Measurements from ENCODE around the gene CDK5RAP2. TPM values are rescaled to one million over a fixed set of nuclear protein-coding genes. Genes with fewer than 3 reads are reported as not detected.

The CDK5RAP2 gene
- total RNA-seq, 1 experiment from 2014 or later: 56.4 TPM

DNA sequence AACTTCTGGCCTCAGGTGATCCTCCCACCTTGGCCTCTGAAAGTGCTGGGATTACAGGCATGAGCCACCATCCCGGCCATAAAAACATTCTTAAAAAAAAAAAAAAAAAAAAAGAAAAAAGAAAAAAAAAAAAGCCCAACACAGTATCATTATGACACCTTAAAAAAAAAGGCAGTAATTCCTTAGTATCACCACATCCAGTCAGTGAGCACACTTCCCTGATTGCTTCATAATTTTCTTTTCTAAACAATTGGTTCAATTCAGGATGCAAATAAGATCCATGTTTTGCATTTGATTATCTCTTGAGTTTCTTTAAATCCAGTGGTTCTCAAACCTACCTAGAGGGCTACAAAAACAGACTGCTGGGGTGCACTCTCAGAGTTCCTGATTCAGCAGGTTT, 182.5 kb downstream of the CDK5RAP2 start:
- H2BK20ac ChIP-seq (ENCODE audit: low read depth, low read length, poor library complexity, severe bottlenecking): no peak overlapping the region
- no peak overlapping the region for H3K27ac ChIP-seq (ENCODE audit: insufficient read length, low read depth, low read length)
- H2BK15ac ChIP-seq (ENCODE audit: low read depth, low read length): no peak overlapping the region
- H3K4me1 ChIP-seq (ENCODE audit: insufficient read depth, low read length): no peaks in the 10 kb centered on the region
- H3K27ac Mint-ChIP-seq: 0 out of 7 replicates have a peak overlapping the region, but pooled peaks of 2 of the 3 experiments have one; percentile 10 to 44
- no peak overlapping the region for H2AK5ac ChIP-seq (ENCODE audit: insufficient read length, low read length)
- H3T11ph ChIP-seq (ENCODE audit: low read length): no peak overlapping the region
- no peaks in the 10 kb centered on the region for H3K79me1 ChIP-seq (ENCODE audit: insufficient read depth, low read depth, low read length, poor library complexity, severe bottlenecking)
- H2AFZ ChIP-seq (ENCODE audit: low read length): no peak overlapping the region
- TF ChIP-seq, protein P1, sequence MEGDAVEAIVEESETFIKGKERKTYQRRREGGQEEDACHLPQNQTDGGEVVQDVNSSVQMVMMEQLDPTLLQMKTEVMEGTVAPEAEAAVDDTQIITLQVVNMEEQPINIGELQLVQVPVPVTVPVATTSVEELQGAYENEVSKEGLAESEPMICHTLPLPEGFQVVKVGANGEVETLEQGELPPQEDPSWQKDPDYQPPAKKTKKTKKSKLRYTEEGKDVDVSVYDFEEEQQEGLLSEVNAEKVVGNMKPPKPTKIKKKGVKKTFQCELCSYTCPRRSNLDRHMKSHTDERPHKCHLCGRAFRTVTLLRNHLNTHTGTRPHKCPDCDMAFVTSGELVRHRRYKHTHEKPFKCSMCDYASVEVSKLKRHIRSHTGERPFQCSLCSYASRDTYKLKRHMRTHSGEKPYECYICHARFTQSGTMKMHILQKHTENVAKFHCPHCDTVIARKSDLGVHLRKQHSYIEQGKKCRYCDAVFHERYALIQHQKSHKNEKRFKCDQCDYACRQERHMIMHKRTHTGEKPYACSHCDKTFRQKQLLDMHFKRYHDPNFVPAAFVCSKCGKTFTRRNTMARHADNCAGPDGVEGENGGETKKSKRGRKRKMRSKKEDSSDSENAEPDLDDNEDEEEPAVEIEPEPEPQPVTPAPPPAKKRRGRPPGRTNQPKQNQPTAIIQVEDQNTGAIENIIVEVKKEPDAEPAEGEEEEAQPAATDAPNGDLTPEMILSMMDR (conservative IDR thresholded peaks at IDR 0.05): no peak
- no peak for DNase-seq
- H3K4me1 Mint-ChIP-seq: no peaks in the 10 kb centered on the region
- H2BK120ac ChIP-seq (ENCODE audit: low read depth, low read length, poor library complexity, severe bottlenecking): no peak overlapping the region
- H3K36me3 Mint-ChIP-seq (ENCODE audit: insufficient read depth in 1 of 3, low read depth in 3 of 3): peaks cover 47 to 80% (median 72%) of the 10 kb centered on the region in 3 experiments; a peak in 6 of 7 replicates
- H3K4me3 Mint-ChIP-seq: no peak overlapping the region
- WGBS (ENCODE audit: extremely low coverage, insufficient read length, low lambda C conversion rate): no CpG with 5 or more reads among the region's 1 CpG
- no peak overlapping the region for H3K4me2 ChIP-seq (ENCODE audit: insufficient read depth, insufficient read length, low read length)
- peaks cover 2% of the 10 kb centered on the region for H4K20me1 ChIP-seq (ENCODE audit: control insufficient read depth, insufficient read depth, insufficient read length)
- no peak overlapping the region for H3K56ac ChIP-seq (ENCODE audit: insufficient read length, low read depth, low read length)
- no peak overlapping the region for H2BK12ac ChIP-seq (ENCODE audit: insufficient read length, low read depth, low read length)
- no peaks in the 10 kb centered on the region for H3K79me2 ChIP-seq (ENCODE audit: insufficient read depth, low read length)
- H3K18ac ChIP-seq (ENCODE audit: insufficient read length, low read depth, low read length): no peak overlapping the region
- H3K14ac ChIP-seq (ENCODE audit: insufficient read depth, low read length): no peak overlapping the region
- no peaks in the 10 kb centered on the region for H3K27me3 Mint-ChIP-seq (ENCODE audit: low read depth)
- H2BK5ac ChIP-seq (ENCODE audit: insufficient read length, low read length): no peak overlapping the region
- H3K9ac ChIP-seq (ENCODE audit: extremely low read depth, insufficient read length, low read length): no peak overlapping the region
- H3K23ac ChIP-seq (ENCODE audit: insufficient read length, low read depth, low read length): no peak overlapping the region
- no peaks in the 10 kb centered on the region for H3K27me3 ChIP-seq (ENCODE audit: insufficient read depth, low read length)
- no peaks in the 10 kb centered on the region for H3K9me3 ChIP-seq (ENCODE audit: control insufficient read depth, low read depth, low read length)
- H4K8ac ChIP-seq (replicated peaks; ENCODE audit: insufficient read length, low read depth, low read length): no peak overlapping the region
- no peak overlapping the region for H3K4ac ChIP-seq (ENCODE audit: low read depth, low read length)
- no peaks in the 10 kb centered on the region for H3K23me2 ChIP-seq (ENCODE audit: insufficient read length, low read depth, low read length, poor library complexity, severe bottlenecking)
- H3K9me3 Mint-ChIP-seq: no peaks in the 10 kb centered on the region
- H4K5ac ChIP-seq (ENCODE audit: insufficient read length, low read depth, low read length): no peak overlapping the region
- H4K91ac ChIP-seq (ENCODE audit: insufficient read length, low read depth, low read length): no peak overlapping the region

Data from H9 (cell line).